HCT116 (cell line): ENCODE measurements around the gene RBM47. TPM values are rescaled to one million over a fixed set of nuclear protein-coding genes. Genes with fewer than 3 reads are reported as not detected.

Source experiments
- ATAC-seq: fragments of 200-7000 bp; cut with Tn5 transposase; 2 replicates; pipeline ENCODE4 v1.9.1; 2020; ENCODE audit warnings: mild to moderate bottlenecking, moderate library complexity
- BruUV-seq: library from RNA; stranded (reverse); fragments of 400-500 nt; replicated peaks from 2 replicates; lab custom pipeline; 2021; lab: Mats Ljungman, UMichigan
- CTCF ChIA-PET: fragments of 300-600 bp; sonication (Branson Sonifier 250); formaldehyde crosslinking; loops from one replicate; lab custom pipeline; 2021; ENCODE audit warnings: antibody characterized with exemption; lab: Charles Lee
- POLR2A ChIA-PET: fragments of 300-600, 350-600 bp; sonication (Branson Sonifier 250); formaldehyde crosslinking; loops from one replicate; lab custom pipeline; 2021; ENCODE audit warnings: antibody characterized with exemption; lab: Charles Lee
- RAD21 ChIA-PET, 2 experiments: fragments of 300-600 bp; sonication (Branson Sonifier 250); formaldehyde crosslinking; loops; one replicate each; lab custom pipeline; 2023; ENCODE audit warnings: low total read pairs in 2 of 2; ENCODE audit not compliant: uncharacterized antibody in 2 of 2, unreplicated experiment in 2 of 2, low non-redundant PET in 1 of 2; lab: Charles Lee
- DNase-seq: peaks from one replicate; pipeline ENCODE4 v3.0.0-alpha.2; 2010; ENCODE audit warnings: low read depth, low spot score
- H2AFZ ChIP-seq: fragments of 200-600 bp; shearing (Covaris generic), sonication (generic); 2 replicates; pipeline ENCODE4 v1.6.1; 2017; ENCODE audit warnings: low read depth, mixed run types, mixed read lengths, antibody characterized with exemption, low read length; ENCODE audit not compliant: poor library complexity, severe bottlenecking
- H3K27ac ChIP-seq: 2 replicates; pipeline ENCODE4 v1.5.1; 2012; ENCODE audit warnings: low read depth, low read length
- H3K27me3 ChIP-seq: fragments of 200-600 bp; sonication (generic); 2 replicates; pipeline ENCODE4 v1.6.1; 2016; ENCODE audit warnings: mixed run types, low read length, mixed read lengths; ENCODE audit not compliant: insufficient read depth
- H3K36me3 ChIP-seq, 2 experiments: fragments of 200-500 bp in 1 of 2; fragments of 200-600 bp in 1 of 2; sonication (Bioruptor generic) in 1 of 2; sonication (generic) in 1 of 2; 2 replicates each; pipeline versions ENCODE4 v1.5.1 to v1.6.1; 2014 to 2016; ENCODE audit warnings: low read length in 2 of 2, inconsistent platforms in 1 of 2, mixed read lengths in 1 of 2, mixed run types in 1 of 2; ENCODE audit not compliant: insufficient read depth in 2 of 2, control insufficient read depth in 1 of 2
- H3K4me1 ChIP-seq, 2 experiments: fragments of 200-600 bp in 1 of 2; sonication (generic) in 1 of 2; 2 replicates each; pipeline versions ENCODE4 v1.5.1 to v1.6.1; 2012 to 2017; ENCODE audit warnings: low read length in 2 of 2, inconsistent platforms in 1 of 2, mild to moderate bottlenecking in 1 of 2, mixed read lengths in 1 of 2, mixed run types in 1 of 2, moderate library complexity in 1 of 2; ENCODE audit not compliant: insufficient read depth in 2 of 2, control insufficient read depth in 1 of 2
- H3K4me2 ChIP-seq: fragments of 200-600 bp; sonication (generic); 2 replicates; pipeline ENCODE4 v1.6.1; 2017; ENCODE audit warnings: mixed run types, low read length, mixed read lengths
- H3K4me3 ChIP-seq, 2 experiments: fragments of 200-600 bp in 1 of 2; sonication (generic) in 1 of 2; replicated peaks in 1 of 2; 2 replicates each; pipeline ENCODE4 v1.5.1; 2011 to 2016; ENCODE audit warnings: low read length in 2 of 2, control low read depth in 1 of 2, low read depth in 1 of 2, mild to moderate bottlenecking in 1 of 2, mixed read lengths in 1 of 2, mixed run types in 1 of 2
- H3K79me2 ChIP-seq: fragments of 200-600 bp; sonication (generic); 2 replicates; pipeline ENCODE4 v1.6.1; 2017; ENCODE audit warnings: mild to moderate bottlenecking, mixed run types, low read length, moderate library complexity, mixed read lengths; ENCODE audit not compliant: insufficient read depth
- H3K9ac ChIP-seq: fragments of 200-600 bp; sonication (generic); 2 replicates; pipeline ENCODE4 v1.6.1; 2016; ENCODE audit warnings: low read length, mixed read lengths
- H3K9me2 ChIP-seq: fragments of 200-600 bp; sonication (generic), shearing (Covaris generic); 2 replicates; pipeline ENCODE4 v1.6.1; 2017; ENCODE audit warnings: mixed run types, mild to moderate bottlenecking, moderate library complexity; ENCODE audit not compliant: insufficient read depth
- H3K9me3 ChIP-seq, 2 experiments: fragments of 200-500 bp in 1 of 2; fragments of 200-600 bp in 1 of 2; sonication (Bioruptor generic) in 1 of 2; sonication (generic) in 1 of 2; 2 replicates each; pipeline ENCODE4 v1.6.1; 2014 to 2017; ENCODE audit warnings: low read length in 2 of 2, mixed read lengths in 2 of 2, inconsistent platforms in 1 of 2, low read depth in 1 of 2, mild to moderate bottlenecking in 1 of 2, mixed run types in 1 of 2, moderate library complexity in 1 of 2; ENCODE audit not compliant: control insufficient read depth in 1 of 2, insufficient read depth in 1 of 2
- H4K20me1 ChIP-seq: fragments of 200-600 bp; sonication (generic), shearing (Covaris generic); 2 replicates; pipeline ENCODE4 v1.6.1; 2017; ENCODE audit warnings: mixed run types, mild to moderate bottlenecking, moderate library complexity; ENCODE audit not compliant: insufficient read depth
- CEBPB ChIP-seq: IDR thresholded peaks from 2 replicates; pipeline ENCODE4 v1.6.1; 2012; ENCODE audit warnings: low read depth
- POLR2A ChIP-seq: IDR thresholded peaks from 2 replicates; pipeline ENCODE4 v1.7.0; 2011; ENCODE audit warnings: borderline replicate concordance; ENCODE audit not compliant: insufficient read depth, insufficient read length; ENCODE audit errors: extremely low read depth
- SIN3A ChIP-seq: IDR thresholded peaks from 2 replicates; pipeline ENCODE4 v1.6.1; 2012; ENCODE audit warnings: low read depth
- ZBTB33 ChIP-seq: IDR thresholded peaks from 2 replicates; pipeline ENCODE4 v1.6.1; 2011; ENCODE audit warnings: mild to moderate bottlenecking, low read length, moderate library complexity; ENCODE audit not compliant: insufficient replicate concordance; ENCODE audit errors: extremely low read depth
- intact Hi-C: fragments of 100-400 bp; cut with micrococcal nuclease; formaldehyde crosslinking; loops from 2 replicates; pipeline ENCODE4 v1.10.0; 2022
- total RNA-seq: library from RNA; stranded (reverse); gene quantifications from one replicate; pipeline ENCODE4 v1.2.1, GENCODE V29; 2021; ENCODE audit not compliant: unreplicated experiment

The RBM47 gene
- total RNA-seq, 1 experiment from 2014 or later = 22.2 TPM

DNA sequence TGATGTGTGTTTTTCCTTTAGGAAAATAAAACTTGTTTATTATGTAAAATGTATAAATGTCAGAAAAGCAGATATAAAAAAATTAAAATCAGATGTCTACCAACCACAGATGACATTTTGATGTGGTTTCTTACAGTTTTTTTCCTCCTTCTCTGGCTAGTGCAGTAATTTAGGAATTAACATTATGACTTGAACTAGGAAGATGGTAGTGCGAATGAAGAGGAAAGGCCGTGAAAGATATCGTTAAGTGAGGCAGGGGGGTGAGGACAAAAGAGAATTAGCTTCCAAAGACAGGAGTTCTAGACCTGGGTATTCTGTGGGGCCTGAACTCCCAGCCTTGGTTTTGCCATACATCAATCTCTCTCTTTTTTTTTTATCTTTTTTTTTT, 98.0 kb downstream of the RBM47 start:
- no TSS peak for BruUV-seq

More for the DNA sequence above, 98.0 kb downstream of the RBM47 start:
- CTCF ChIA-PET = no interaction called here
- Histone ChIP-seq H3K27ac (no peak overlapping the region), H2AFZ (no peak overlapping the region), H3K4me1 (peaks cover 11 to 18% of the 10 kb centered on the region in 2 experiments), H3K9me2 (no peaks in the 10 kb centered on the region), H4K20me1 (no peaks in the 10 kb centered on the region), H3K9ac (no peak overlapping the region), H3K9me3 (no peaks in the 10 kb centered on the region), H3K4me3 (no peak overlapping the region), H3K79me2 (no peaks in the 10 kb centered on the region), H3K4me2 (peak overlapping the region; percentile 53), H3K36me3 (no peaks in the 10 kb centered on the region), H3K27me3 (no peaks in the 10 kb centered on the region)
- POLR2A ChIA-PET = no interaction called here
- ATAC-seq (no peak), DNase-seq (no peak)
- RAD21 ChIA-PET = interaction anchor here in 1 of 2 experiments (0.6 kb wide), 1 partner anchor 518 kb away, joined by 3 read pairs; no protein-coding TSS in a partner anchor
- intact Hi-C loops = no loop called here
- TF ChIP-seq POLR2A = no peak
- TF ChIP-seq SIN3A = no peak
- no peak for TF ChIP-seq ZBTB33
- no peak for TF ChIP-seq CEBPB
